ENCODE data around the gene SUSD6.
"Not testable (repeated sequence)": the region's sequence is repeated elsewhere in the genome, so short reads cannot be mapped to it uniquely, and the experiment has no call there.

The SUSD6 gene

DNA sequence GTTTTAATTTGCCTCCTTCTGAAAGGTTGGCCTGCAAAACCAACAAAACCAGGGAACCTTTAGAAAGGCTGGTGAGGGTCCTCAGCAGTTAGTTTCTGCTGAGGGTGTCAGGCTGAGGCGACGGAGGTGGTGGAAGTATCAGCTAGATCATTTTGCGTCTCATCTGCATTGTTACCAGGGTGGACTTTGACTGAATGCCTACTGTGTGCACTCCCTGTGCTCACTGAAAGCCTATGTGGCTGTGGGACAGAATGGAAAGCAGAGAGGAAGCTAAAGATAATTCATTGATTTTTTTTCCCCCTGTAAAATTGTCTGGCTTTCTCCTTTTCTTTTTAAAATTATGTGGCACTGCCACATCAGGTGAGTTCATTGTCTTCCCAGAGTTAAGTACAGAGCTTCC lies 87.2 kb downstream of the SUSD6 start:
- H3K4me3 ChIP-seq (ENCODE audit: low read length) = no peak overlapping the region
- no peak for DNase-seq (ENCODE audit: low read depth)
- TF ChIP-seq, protein P1, sequence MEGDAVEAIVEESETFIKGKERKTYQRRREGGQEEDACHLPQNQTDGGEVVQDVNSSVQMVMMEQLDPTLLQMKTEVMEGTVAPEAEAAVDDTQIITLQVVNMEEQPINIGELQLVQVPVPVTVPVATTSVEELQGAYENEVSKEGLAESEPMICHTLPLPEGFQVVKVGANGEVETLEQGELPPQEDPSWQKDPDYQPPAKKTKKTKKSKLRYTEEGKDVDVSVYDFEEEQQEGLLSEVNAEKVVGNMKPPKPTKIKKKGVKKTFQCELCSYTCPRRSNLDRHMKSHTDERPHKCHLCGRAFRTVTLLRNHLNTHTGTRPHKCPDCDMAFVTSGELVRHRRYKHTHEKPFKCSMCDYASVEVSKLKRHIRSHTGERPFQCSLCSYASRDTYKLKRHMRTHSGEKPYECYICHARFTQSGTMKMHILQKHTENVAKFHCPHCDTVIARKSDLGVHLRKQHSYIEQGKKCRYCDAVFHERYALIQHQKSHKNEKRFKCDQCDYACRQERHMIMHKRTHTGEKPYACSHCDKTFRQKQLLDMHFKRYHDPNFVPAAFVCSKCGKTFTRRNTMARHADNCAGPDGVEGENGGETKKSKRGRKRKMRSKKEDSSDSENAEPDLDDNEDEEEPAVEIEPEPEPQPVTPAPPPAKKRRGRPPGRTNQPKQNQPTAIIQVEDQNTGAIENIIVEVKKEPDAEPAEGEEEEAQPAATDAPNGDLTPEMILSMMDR (conservative IDR thresholded peaks at IDR 0.05; ENCODE audit: low read length) = no peak

DNA sequence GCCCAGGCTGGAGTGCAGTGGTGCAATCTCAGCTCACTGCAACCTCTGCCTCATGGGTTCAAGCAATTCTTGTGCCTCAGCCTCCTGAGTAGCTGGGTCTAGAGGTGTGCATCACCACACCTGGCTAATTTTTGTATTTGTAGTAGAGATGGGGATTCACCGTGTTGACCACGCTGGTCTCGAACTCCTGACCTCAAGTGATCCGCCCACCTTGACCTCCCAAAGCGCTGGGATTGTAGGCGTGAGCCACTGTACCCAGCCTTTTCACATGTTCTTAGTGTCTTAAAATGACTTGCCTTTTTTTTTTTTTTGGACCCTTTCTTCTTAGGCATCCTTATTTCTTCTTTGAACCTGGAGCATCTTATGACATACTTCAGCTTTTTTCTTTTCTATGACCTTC lies 87.8 kb downstream of the SUSD6 start:
- DNase-seq (ENCODE audit: low read depth); H3K4me3 ChIP-seq (ENCODE audit: low read length): not testable (repeated sequence)

DNA sequence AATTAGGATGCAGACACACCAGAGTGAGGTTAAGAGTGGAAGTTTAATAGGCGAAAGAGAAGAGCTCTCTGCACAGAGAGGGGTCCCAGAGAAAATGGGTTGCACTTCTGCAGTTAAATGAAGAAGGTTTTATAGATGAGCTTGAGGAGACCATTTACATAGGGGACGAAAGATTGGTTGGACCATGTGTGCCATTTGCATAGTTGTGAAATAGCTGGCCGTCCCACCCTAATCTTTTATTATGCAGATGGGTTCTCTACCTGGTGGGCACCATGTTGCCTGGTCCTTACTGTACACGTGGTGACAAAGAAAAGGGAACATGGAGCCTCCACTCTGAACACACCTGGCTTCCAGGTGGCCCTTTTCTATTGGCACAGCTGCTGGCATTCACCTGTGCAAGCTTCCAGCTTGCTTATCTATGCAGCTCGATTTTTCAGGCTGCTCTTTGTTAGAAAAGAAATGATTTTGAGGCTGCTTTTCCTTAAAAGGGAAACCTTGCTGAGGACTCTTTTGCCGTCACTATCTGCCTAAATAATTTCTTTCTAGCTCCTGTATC lies 88.4 kb downstream of the SUSD6 start:
- TF ChIP-seq, protein P1 (conservative IDR thresholded peaks at IDR 0.05; ENCODE audit: low read length) = no peak
- no peak overlapping the region for H3K4me3 ChIP-seq (ENCODE audit: low read length)
- no peak for DNase-seq (ENCODE audit: low read depth)

DNA sequence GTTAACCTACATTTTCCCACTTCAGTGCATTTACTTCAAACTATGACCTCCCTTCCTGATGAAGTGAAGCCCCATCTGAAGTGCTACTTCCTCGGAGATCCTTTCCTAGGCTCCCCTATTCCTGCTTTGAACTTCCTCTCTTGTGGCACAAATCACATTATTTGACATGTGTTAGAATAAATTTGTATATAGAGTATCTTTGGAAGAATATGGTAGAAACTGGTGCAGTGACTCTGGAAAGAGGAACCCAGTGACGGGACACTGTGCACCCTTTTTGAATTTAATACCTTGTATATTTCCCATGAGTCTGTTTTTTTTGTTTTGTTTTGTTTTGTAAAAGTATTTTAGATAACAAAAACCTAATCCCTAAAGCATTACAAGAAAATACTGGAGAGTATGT lies 89.2 kb downstream of the SUSD6 start:
- TF ChIP-seq, protein P1 (conservative IDR thresholded peaks at IDR 0.05; ENCODE audit: low read length) = no peak
- DNase-seq (ENCODE audit: low read depth) = no peak
- no peak overlapping the region for H3K4me3 ChIP-seq (ENCODE audit: low read length)

DNA sequence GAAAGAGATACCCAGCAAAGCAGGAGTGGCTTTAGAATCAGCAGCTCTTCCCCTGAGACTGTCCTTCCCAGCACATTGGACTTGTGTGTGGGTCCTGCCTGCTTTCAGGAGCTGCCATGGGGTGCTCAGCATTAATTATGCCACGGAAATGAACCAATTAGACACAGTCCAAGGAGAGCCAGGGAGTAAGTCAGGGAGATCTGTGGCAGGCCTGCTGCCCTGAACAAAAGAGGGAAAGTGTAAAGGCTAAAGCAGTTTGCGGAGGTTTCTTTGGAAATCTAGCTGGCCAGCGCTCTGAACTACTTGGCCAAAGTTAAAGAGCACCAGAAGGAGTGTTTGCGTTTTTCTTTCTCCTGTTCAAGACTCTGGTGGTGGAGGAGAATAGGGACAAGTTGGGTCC lies 89.9 kb downstream of the SUSD6 start:
- H3K4me3 ChIP-seq (ENCODE audit: low read length) = no peak overlapping the region
- TF ChIP-seq, protein P1 (conservative IDR thresholded peaks at IDR 0.05; ENCODE audit: low read length) = no peak
- no peak for DNase-seq (ENCODE audit: low read depth)

DNA sequence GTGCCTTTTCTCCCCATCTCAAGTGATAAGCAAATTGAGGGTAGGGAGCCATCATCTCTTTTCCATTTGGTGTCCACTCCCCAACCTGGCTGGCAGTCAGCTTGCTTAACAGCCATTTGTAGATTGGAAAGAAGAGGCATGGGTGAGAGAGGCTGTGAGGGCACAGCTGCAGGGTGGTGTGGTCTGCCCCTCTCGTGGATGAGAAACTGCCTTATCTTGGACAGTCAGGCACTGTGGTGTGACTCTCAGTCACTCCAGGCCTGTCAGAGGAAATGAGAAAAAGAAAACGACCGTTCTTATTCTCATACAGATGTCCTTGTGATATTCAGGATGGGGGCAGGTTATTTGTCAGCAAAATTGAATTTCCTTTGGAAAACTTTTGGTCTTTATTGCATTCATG lies 90.5 kb downstream of the SUSD6 start:
- DNase-seq (ENCODE audit: low read depth) = no peak
- TF ChIP-seq, protein P1 (conservative IDR thresholded peaks at IDR 0.05; ENCODE audit: low read length) = no peak

DNA sequence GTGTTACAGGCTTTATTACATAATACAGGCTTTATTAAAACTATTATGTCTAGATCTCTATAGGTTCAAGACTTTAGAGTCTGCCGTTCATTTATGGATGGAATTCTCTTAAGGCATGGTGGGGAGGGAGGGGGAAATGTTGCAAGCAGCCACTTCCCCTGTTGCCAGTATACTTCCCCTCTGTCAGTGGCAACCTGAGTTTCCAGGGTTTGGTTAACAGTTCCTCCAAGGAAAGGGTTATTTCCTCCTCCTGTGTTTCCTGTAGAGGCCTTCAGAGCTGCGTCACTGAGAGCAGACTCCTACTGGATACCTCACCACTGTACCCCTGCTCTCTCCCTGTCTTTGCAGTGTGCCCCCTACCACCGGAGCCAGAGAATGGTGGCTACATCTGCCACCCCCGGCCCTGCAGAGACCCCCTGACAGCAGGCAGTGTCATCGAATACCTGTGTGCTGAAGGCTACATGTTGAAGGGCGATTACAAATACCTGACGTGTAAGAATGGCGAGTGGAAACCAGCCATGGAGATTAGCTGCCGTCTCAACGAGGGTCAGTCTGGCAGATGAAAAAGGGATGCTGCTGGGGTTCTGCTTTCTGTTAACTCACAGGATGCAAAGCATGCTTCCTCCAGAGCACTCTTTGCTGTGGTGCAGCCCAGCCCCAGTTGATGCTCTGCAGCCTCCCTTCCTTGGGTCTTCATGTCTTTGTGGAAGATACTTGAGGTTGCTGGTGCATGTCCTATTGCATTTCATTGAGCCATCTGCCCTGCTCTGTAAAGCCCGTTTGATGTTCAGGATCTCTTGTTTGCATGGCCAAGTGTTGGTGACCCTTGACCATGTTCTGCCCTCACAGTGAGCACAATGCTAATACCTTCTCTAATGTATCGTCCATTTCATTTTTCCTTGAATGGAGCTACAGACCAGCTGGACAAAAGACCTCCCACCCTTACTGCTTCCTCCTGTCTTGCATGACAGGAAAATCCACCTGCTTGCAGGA lies 91.9 kb downstream of the SUSD6 start:
- TF ChIP-seq, protein P1 (conservative IDR thresholded peaks at IDR 0.05; ENCODE audit: low read length) = no peak
- DNase-seq (ENCODE audit: low read depth) = no peak
- H3K4me3 ChIP-seq (ENCODE audit: low read length) = no peak overlapping the region

More for the DNA sequence above, 90.5 kb downstream of the SUSD6 start:
- no peak overlapping the region for H3K4me3 ChIP-seq (ENCODE audit: low read length)

Measured in AG10803 (cell line).